Stimulated activated CD8-positive, alpha-beta memory T cell treated with anti-CD3 and anti-CD28 coated beads, Interleukin-7, amount 100 ng/mL, for 4 hours (primary cell): ENCODE data around the gene CRHR1.

Experiments
- DNase-seq, 2 donors: peaks; one replicate each; pipeline ENCODE4 v3.0.0-alpha.2; 2020; ENCODE audit warnings: low read depth in 2 of 2

The CRHR1 gene

DNA sequence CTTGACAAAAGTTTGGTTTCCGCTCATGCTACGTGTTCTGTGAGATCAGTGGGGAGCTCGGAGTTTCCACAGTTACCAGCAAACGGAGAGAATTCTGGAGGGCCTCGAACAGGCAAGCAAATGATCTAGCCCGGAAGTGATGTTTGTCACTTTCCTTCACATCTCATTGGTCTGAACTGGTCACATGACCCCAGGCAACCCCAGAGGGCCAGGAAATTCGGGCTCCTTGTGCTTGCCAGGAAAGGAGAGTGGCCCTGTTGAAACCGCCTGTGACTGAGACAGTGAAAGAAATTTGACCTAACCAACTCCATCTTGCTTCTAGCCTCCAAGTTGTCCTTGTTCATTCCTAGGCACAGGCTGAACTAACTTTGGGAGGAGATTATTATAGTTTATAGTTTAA lies 83.6 kb downstream of the CRHR1 start:
- DNase-seq = no peak

DNA sequence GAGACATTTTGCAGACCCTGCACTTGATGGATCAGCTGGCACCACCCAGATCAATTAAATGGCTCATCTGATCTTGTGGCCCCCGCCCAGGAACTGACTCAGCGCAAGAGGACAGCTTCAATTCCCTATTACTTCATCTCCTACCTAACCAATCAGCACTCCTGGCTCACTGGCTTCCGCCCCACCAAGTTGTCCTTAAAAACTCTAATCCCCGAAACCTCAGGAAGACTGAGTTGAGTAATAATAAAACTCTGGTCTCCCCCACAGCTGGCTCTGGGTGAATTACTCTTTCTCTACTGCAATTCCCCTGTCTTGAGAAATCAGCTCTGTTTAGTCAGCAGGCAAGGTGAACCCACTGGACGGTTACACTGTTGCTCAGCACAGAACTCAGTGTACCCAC lies 84.2 kb downstream of the CRHR1 start:
- DNase-seq = no peak

DNA sequence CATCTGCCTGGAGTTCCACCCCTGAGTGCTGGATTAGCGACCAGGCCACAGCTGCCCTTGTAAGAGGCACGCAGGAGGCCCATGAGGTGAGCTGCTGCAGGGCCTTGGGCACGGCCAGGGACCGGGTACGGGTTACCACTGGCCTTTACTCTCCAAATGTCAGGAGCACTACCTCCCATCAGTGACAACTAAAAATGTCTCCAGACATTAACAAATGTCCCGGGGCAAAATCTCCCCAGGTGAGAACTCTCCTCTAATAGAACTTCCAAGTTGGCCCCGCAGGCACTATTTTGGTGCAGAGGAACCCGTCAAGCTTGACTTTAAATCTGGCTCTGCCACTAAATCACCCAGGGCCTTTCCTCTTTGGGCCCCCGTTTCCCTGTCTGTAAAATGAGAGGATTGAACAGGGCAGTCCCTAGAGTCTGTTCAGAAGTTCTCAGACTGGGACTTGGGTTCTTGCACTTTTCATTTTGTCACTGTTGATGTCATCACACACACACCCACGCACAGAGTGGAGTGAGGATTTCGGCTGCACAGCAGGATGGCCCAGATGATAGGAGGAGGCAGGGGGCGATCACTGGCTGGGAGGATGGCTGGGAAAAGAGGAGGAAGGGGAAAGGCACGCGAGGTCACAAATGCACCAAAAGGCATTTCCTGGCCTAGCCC lies 85.7 kb downstream of the CRHR1 start:
- no peak for DNase-seq

DNA sequence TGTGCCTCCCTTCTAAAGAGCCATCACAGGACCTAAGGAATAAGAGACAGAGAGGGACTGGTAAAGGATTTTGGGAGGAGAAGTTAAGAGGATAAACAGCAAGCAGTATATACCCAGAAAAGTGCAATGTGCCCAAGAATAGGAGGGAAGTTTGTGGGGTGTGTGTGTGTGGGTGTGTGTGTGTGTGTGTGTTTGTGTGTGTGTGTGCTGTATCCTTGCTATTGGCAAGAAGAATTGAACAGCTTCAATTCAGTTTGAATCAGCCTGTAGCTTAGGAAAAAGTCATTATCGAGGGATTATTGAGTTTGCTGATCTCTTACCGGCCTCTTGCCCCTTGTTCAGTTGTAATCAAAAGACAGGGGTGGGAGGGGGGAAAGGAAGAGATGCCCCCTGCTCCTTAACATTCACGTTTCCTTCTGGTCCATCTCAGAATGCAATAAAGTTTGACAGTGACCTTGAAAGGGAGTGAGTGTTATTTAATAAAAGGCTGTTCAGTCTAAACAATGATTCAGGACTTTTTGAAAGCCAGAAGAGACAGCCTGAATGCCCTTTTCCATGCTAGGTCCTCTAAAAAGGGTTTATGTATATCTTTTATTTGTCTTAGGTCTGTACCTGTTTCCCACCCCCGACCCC lies 86.3 kb downstream of the CRHR1 start:
- no peak for DNase-seq

DNA sequence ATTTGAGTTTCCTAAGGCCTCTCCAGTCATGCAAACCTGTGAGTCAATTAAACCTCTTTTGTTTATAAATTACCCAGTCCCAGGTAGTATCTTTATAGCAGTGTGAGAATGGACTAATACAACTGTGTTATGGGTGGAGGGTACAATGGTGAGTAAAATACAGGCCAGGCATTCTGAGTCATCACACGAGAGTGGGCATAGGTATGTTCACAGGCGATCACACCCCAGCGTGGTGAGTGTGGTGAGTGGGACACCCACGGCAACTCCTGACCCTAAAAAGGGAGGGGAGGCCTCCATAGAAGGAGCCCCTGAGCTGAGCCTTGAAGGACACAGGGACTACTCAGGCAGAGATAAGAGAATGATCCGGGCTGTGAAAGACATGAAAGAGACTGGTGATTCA lies 87.6 kb downstream of the CRHR1 start:
- no peak for DNase-seq

DNA sequence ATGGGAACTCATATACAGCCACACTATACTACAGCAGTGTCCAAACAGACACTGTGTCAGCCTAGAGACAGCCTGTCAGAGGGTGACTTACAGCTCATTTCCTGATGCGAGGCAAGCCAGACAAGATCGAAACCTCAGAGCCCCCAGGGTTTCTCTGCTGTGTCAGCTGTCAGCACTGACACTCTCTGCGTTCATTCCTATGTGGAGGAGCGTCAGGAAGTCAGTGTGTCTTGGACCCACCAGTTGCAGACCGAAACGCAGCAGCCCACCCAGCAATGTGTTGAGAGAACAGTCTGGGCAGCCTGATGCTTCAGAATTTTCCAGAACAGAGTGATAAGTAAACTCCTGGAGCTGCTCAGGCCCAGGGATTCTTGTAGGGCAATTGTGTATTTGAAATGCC lies 89.6 kb downstream of the CRHR1 start:
- no peak for DNase-seq

DNA sequence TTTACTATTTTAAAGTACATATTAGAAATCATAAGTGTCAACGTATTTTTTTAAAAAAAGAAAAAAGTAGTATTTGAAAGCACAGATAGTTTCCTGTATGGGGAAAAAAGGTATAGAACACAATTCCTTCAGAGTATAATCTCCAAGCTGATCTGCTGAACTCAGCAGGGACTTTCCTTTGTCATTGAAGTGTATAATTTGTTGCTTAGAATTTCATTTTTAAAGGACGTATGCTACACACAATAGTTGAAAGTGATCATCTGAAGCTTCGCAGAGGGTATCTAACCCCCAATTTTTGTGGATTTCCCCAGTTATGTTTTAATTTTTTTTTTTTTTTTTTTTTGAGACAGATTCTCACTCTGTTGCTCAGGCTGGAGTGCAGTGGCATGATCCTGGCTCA lies 90.0 kb downstream of the CRHR1 start:
- DNase-seq = no peak

DNA sequence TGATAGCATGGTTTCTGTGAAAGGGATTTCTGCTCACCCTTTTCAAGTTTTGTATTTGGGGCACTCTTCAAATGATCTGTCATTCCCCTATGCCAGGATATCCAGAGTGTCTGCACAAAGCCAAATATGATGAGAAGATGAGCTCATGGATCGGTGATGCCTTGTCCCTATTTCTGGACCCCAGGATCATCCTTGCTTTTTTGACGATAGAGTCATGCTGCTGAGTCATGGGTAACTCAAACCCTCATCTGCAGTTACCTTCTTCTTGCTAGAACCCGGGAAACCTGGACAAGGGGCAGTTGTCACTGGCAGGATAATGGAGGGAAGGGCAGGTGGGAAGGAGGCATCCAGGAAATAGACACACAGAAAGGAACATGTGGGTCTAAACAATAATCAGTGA lies 92.4 kb downstream of the CRHR1 start:
- DNase-seq = no peak

DNA sequence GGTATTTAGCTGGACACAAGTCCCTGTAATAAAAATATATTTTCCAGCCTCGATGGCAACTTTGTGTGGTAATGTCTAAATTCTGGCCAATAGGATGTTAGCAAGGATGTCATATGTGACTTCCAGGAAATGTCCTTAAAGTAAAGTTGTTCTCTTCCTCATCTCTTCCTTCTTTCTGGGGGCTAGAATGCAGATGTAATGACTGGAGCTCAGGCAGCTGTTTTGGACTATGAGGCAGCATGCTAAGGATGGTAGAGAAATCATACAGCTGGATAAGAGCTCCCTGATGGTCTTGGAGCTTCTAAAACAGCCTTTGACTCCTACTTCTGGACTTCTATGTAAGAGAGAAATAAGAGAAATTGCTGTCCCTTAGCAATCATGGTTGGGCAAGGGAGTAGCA lies 93.3 kb downstream of the CRHR1 start:
- no peak for DNase-seq

DNA sequence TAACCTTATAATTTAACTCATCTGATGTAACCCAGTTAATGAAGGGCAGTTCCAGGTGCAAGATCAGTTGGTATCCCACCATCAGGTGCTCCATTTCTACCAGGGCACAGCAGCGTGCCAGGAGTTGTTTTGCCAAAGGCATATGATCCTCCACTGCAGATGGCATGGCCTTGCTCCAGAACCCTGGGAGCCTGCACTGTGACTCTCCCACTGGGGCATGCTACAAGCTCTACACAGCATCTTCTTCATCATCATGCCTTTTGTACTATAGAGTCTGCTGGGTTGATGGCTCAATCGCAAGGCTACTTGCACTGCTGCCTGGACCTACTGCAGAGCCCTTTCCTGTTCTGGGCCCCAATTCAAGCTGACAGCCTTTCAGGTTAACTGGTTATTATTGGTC lies 98.9 kb downstream of the CRHR1 start:
- no peak for DNase-seq
